Measurements from ENCODE around the gene TLL2.

The TLL2 gene

GRCh38 chr10:96541921-96542320, 28.2 kb upstream of the TLL2 start:
- no peak for TF ChIP-seq CTCF (conservative IDR thresholded peaks at IDR 0.05; ENCODE audit: low read depth, low read length)
- no peak overlapping the region for H3K4me3 ChIP-seq (ENCODE audit: low read depth, low read length)
- peak; percentile 68 for DNase-seq (ENCODE audit: low read depth)

- TF ChIP-seq CTCF (conservative IDR thresholded peaks at IDR 0.05; ENCODE audit: low read depth, low read length) = no peak
- no peak overlapping the region for H3K4me3 ChIP-seq (ENCODE audit: low read depth, low read length)
- DNase-seq (ENCODE audit: low read depth) = no peak
Measured at GRCh38 chr10:96540240-96540639, 26.5 kb upstream of the TLL2 start.

- no peak for TF ChIP-seq CTCF (conservative IDR thresholded peaks at IDR 0.05; ENCODE audit: low read depth, low read length)
- H3K4me3 ChIP-seq (ENCODE audit: low read depth, low read length) = no peak overlapping the region
- no peak for DNase-seq (ENCODE audit: low read depth)
Measured at GRCh38 chr10:96538683-96539082, 25.0 kb upstream of the TLL2 start.

- no peak for DNase-seq (ENCODE audit: low read depth)
- TF ChIP-seq CTCF (conservative IDR thresholded peaks at IDR 0.05; ENCODE audit: low read depth, low read length) = no peak
- H3K4me3 ChIP-seq (ENCODE audit: low read depth, low read length) = no peak overlapping the region
Measured at GRCh38 chr10:96536129-96536528, 22.4 kb upstream of the TLL2 start.

GRCh38 chr10:96532523-96532922, 18.8 kb upstream of the TLL2 start:
- TF ChIP-seq CTCF (conservative IDR thresholded peaks at IDR 0.05; ENCODE audit: low read depth, low read length) = no peak
- no peak overlapping the region for H3K4me3 ChIP-seq (ENCODE audit: low read depth, low read length)
- peak; percentile 48 for DNase-seq (ENCODE audit: low read depth)

- TF ChIP-seq CTCF (conservative IDR thresholded peaks at IDR 0.05; ENCODE audit: low read depth, low read length) = no peak
Measured at GRCh38 chr10:96529634-96530279, 16.0 kb upstream of the TLL2 start.

GRCh38 chr10:96524741-96525140, 11.0 kb upstream of the TLL2 start:
- TF ChIP-seq CTCF (conservative IDR thresholded peaks at IDR 0.05; ENCODE audit: low read depth, low read length) = no peak
- DNase-seq (ENCODE audit: low read depth) = peak; percentile 57

More at GRCh38 chr10:96529634-96530279, 16.0 kb upstream of the TLL2 start:
- DNase-seq (ENCODE audit: low read depth) = no peak
- no peak overlapping the region for H3K4me3 ChIP-seq (ENCODE audit: low read depth, low read length)

More at GRCh38 chr10:96524741-96525140, 11.0 kb upstream of the TLL2 start:
- H3K4me3 ChIP-seq (ENCODE audit: low read depth, low read length) = no peak overlapping the region

Measured in choroid plexus epithelial cell (primary cell).